IPS-15b (cell line): ENCODE data around the gene PTPRB.

Source experiments
- H3K27me3 ChIP-seq: one replicate; pipeline ENCODE4 v1.6.1; 2013; ENCODE audit warnings: low read length; ENCODE audit not compliant: control insufficient read depth, insufficient read depth
- H3K36me3 ChIP-seq: one replicate; pipeline ENCODE4 v1.6.1; 2013; ENCODE audit warnings: low read length; ENCODE audit not compliant: control insufficient read depth, insufficient read depth
- H3K4me1 ChIP-seq: one replicate; pipeline ENCODE4 v1.6.1; 2013; ENCODE audit warnings: mild to moderate bottlenecking, low read length; ENCODE audit not compliant: control insufficient read depth, insufficient read depth
- H3K4me3 ChIP-seq: one replicate; pipeline ENCODE4 v1.5.1; 2013; ENCODE audit warnings: low read depth, low read length
- H3K9ac ChIP-seq: one replicate; pipeline ENCODE4 v1.6.1; 2013; ENCODE audit warnings: low read depth, mild to moderate bottlenecking, low read length
- H3K9me3 ChIP-seq: one replicate; pipeline ENCODE4 v1.6.1; 2013; ENCODE audit warnings: mild to moderate bottlenecking, low read length; ENCODE audit not compliant: control insufficient read depth, insufficient read depth

Gene PTPRB

DNA sequence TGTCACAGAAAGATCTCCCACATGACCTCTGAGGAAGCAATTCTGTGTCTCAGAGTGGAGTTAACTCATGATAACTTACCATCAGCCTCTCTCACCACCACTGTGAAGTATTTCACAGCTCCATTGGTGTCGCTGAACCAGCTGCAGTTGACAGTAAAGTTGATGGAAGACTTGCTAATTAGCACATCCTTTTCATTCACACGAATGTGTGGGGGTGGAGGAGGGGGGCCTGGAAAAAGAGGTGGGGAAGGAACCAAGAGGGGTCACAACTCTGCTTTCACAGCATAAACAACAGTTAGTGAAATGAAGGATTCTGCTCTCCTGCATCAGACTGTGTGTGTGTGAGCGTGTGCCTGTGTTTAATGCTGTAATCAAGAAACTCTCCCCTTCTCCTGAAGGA lies 82.1 kb downstream of the PTPRB start:
- Histone ChIP-seq H3K9ac (no peak overlapping the region), H3K36me3 (no peaks in the 10 kb centered on the region), H3K9me3 (no peaks in the 10 kb centered on the region)

DNA sequence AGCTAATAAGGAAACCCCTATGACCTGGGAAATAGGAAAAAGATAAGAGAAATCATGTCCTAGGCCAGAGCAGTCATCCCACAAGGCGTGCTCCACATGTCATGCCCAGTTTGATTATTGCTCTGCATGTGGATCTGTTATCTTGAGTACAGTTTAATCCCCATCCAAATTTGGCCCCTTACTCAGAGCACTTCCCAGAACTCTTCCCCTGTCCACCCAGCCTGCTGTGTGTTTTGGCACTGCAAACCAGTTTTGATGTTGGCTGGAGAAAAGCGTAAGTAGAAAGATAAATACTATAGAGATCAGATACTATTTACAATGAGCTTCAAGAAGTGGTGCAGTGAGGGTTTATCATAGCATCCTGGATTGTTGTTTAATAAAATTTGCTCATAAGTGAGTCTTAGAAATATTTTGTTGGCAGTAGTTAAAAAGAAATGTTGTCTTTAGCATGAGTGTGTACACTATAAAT lies 83.8 kb downstream of the PTPRB start:
- no peaks in the 10 kb centered on the region for H3K4me1 ChIP-seq
- H3K4me3 ChIP-seq: no peak overlapping the region
- no peak overlapping the region for H3K9ac ChIP-seq
- H3K27me3 ChIP-seq: no peaks in the 10 kb centered on the region
- H3K9me3 ChIP-seq: no peaks in the 10 kb centered on the region
- H3K36me3 ChIP-seq: no peaks in the 10 kb centered on the region

More for the DNA sequence above, 82.1 kb downstream of the PTPRB start:
- no peak overlapping the region for H3K4me3 ChIP-seq
- no peaks in the 10 kb centered on the region for H3K4me1 ChIP-seq
- H3K27me3 ChIP-seq: no peaks in the 10 kb centered on the region

DNA sequence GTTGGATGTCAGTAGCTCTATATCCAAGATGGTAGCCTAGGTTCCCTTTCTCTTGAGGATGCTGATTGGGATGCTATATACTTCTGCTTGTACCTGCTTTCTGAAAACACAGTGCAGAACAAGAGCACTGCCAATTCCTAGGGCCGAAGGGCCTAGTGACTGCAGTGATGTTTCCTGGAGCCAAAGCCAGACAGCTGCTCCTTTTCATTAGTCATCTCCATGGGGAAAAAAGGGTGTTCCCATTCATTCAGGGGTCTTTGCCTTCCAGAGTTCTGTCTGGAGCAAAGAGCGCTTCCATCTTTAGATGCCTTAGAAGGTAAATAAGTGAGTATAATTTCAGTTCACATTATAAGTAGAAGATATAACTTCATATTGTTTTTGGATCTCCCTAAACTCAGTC lies 85.5 kb downstream of the PTPRB start:
- no peak overlapping the region for H3K4me3 ChIP-seq
- H3K9ac ChIP-seq: no peak overlapping the region
- H3K27me3 ChIP-seq: no peaks in the 10 kb centered on the region
- no peaks in the 10 kb centered on the region for H3K9me3 ChIP-seq
- H3K4me1 ChIP-seq: no peaks in the 10 kb centered on the region
- H3K36me3 ChIP-seq: no peaks in the 10 kb centered on the region

DNA sequence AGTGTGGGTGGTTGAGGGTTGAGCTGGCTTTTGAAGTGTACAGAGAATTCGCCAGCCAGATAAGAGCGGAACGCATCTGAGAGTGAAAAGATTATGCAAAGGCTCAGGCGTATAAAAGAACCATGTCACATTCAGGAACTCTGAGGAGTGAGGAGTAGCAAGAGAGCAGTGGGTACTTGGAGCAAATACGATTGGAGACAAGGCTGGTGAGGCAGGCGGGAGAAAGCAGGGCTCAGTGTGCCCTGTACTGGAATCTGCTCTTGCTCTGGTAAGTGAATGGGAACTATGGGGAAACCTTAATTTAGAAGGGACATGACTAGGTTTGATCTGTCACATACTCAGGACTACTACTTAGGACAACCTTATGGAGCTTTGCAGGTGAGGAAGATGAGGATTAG lies 87.0 kb downstream of the PTPRB start:
- H3K4me1 ChIP-seq: no peaks in the 10 kb centered on the region
- no peaks in the 10 kb centered on the region for H3K36me3 ChIP-seq
- no peak overlapping the region for H3K4me3 ChIP-seq
- H3K9me3 ChIP-seq: no peaks in the 10 kb centered on the region
- no peak overlapping the region for H3K9ac ChIP-seq
- no peaks in the 10 kb centered on the region for H3K27me3 ChIP-seq

- Histone ChIP-seq H3K4me1 (no peaks in the 10 kb centered on the region), H3K9ac (no peak overlapping the region), H3K27me3 (no peaks in the 10 kb centered on the region), H3K9me3 (no peaks in the 10 kb centered on the region), H3K36me3 (no peaks in the 10 kb centered on the region), H3K4me3 (no peak overlapping the region)
These were observed 87.7 kb downstream of the PTPRB start for GRCh38 chr12:70549340-70550179.

DNA sequence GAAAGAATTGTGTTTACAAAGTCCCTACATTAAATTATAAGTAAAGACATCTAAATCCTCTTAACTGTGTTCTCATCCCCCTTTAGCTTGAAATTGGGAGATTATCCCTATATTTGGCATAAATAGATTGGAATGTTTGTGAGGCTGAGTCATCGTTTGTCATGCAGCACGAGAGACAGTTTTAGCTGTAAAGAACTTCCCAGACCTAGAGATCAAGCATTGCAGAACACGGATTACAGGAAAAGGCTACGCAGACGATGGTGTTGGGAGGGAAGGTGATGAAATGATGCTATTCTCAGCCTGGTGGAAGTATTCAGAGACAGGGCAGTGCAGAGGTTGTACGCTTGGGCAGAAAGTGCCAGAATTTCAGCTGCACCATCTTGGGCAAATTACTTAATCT lies 93.8 kb downstream of the PTPRB start:
- H3K27me3 ChIP-seq: no peaks in the 10 kb centered on the region
- H3K4me1 ChIP-seq: no peaks in the 10 kb centered on the region
- H3K9me3 ChIP-seq: no peaks in the 10 kb centered on the region
- H3K9ac ChIP-seq: no peak overlapping the region
- H3K36me3 ChIP-seq: no peaks in the 10 kb centered on the region
- H3K4me3 ChIP-seq: no peak overlapping the region

DNA sequence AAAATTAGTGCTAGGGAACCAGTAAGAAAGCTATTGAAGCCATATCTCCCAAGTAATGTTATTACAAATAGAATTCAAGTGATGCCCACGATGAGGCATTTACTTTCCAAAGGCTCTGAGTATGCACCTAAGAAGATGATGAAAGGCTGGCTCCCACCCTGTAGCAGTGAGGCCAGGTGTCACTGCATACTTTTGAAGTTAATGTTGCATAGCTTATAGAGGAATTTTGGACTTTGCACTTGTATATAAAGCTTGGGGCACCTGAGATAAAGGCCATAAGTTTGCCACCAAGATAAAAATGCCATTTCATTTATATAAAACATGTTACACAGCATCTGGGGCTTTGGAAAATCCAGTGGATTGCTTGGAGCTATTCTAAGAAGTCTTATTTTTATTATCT lies 96.2 kb downstream of the PTPRB start:
- Histone ChIP-seq H3K9ac (no peak overlapping the region), H3K27me3 (no peaks in the 10 kb centered on the region), H3K36me3 (no peaks in the 10 kb centered on the region), H3K4me1 (no peaks in the 10 kb centered on the region), H3K9me3 (no peaks in the 10 kb centered on the region), H3K4me3 (no peak overlapping the region)

DNA sequence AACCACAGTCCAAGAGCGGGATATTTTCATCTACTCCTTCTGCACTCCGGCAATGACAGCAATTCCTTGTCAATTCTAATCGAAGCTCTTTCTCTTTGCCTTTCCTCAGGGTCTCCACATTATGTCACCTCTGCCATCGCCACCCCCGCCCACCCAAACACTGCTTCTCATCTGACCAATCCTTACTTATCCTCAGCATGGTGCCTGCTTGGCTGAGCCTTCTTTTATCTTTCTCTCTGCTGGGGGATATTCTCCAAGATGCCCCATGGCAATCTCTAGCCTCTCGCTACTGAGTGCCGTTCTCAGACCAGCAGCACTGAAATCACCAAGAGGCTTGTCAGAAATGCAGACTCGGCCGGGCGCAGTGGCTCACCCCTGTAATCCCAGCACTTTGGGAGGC lies 100.6 kb downstream of the PTPRB start:
- Histone ChIP-seq H3K4me1 (no peaks in the 10 kb centered on the region), H3K9ac (no peak overlapping the region), H3K27me3 (no peaks in the 10 kb centered on the region), H3K36me3 (no peaks in the 10 kb centered on the region), H3K9me3 (no peaks in the 10 kb centered on the region), H3K4me3 (no peak overlapping the region)

GRCh38 chr12:70535896-70536374 lies 101.3 kb downstream of the PTPRB start:
- Histone ChIP-seq H3K9ac (no peak overlapping the region), H3K9me3 (no peaks in the 10 kb centered on the region), H3K36me3 (no peaks in the 10 kb centered on the region), H3K27me3 (no peaks in the 10 kb centered on the region), H3K4me3 (no peak overlapping the region), H3K4me1 (no peaks in the 10 kb centered on the region)

GRCh38 chr12:70534466-70534865 lies 102.8 kb downstream of the PTPRB start:
- no peaks in the 10 kb centered on the region for H3K4me1 ChIP-seq

GRCh38 chr12:70529647-70530046 lies 107.6 kb downstream of the PTPRB start:
- no peak overlapping the region for H3K9ac ChIP-seq
- no peaks in the 10 kb centered on the region for H3K27me3 ChIP-seq
- H3K9me3 ChIP-seq: no peaks in the 10 kb centered on the region
- H3K4me1 ChIP-seq: no peaks in the 10 kb centered on the region
- H3K36me3 ChIP-seq: no peaks in the 10 kb centered on the region
- no peak overlapping the region for H3K4me3 ChIP-seq

More at GRCh38 chr12:70534466-70534865, 102.8 kb downstream of the PTPRB start:
- no peak overlapping the region for H3K9ac ChIP-seq
- no peak overlapping the region for H3K4me3 ChIP-seq
- no peaks in the 10 kb centered on the region for H3K27me3 ChIP-seq
- no peaks in the 10 kb centered on the region for H3K36me3 ChIP-seq
- no peaks in the 10 kb centered on the region for H3K9me3 ChIP-seq

GRCh38 chr12:70520847-70521246 lies 116.4 kb downstream of the PTPRB start:
- Histone ChIP-seq H3K36me3 (no peaks in the 10 kb centered on the region), H3K9me3 (no peaks in the 10 kb centered on the region), H3K4me1 (no peaks in the 10 kb centered on the region), H3K9ac (no peak overlapping the region), H3K27me3 (no peaks in the 10 kb centered on the region), H3K4me3 (no peak overlapping the region)
